ENCODE data around the gene RC3H1. TPM values are rescaled to one million over a fixed set of nuclear protein-coding genes. Genes with fewer than 3 reads are reported as not detected.

RC3H1 gene
- total and polyA plus RNA-seq, 2 of the 8 experiments (the other 6 are each of a cell fraction or from before 2014, with no cell fraction given) = 7.4 to 32.2 TPM

- TF ChIP-seq CHD7 (IDR thresholded peaks at IDR 0.05; ENCODE audit: insufficient replicate concordance, low read length) = peak; percentile 44
- no peak for TF ChIP-seq SUZ12 (IDR thresholded peaks at IDR 0.05; ENCODE audit: low read length)
These were observed 87.7 kb downstream of the RC3H1 start (continued) for GRCh38 chr1:173934440-173934839.

Measured in H1 (cell line).